Stimulated activated naive CD8-positive, alpha-beta T cell treated with anti-CD3 and anti-CD28 coated beads, Interleukin-15, amount 100 ng/mL, for 72 hours (primary cell): ENCODE measurements around the gene ZNF528.
A peak's percentile ranks its signal among the peaks of the same experiment; 100 is the strongest.

Source experiments
- ATAC-seq: fragments of 150-1000 bp; cut with Tn5 transposase; 2 replicates; pipeline ENCODE4 v1.10.0; 2021; ENCODE audit warnings: mild to moderate bottlenecking, moderate library complexity
- DNase-seq, 2 donors: peaks; one replicate each; pipeline ENCODE4 v3.0.0; 2021 to 2022
- H3K27ac Mint-ChIP-seq, 2 donors: one replicate each; pipeline ENCODE4 v1.8.0; 2022; ENCODE audit warnings: mild to moderate bottlenecking in 2 of 2, mixed read lengths in 2 of 2, moderate library complexity in 2 of 2
- H3K27me3 Mint-ChIP-seq: one replicate; pipeline ENCODE4 v1.8.0; 2022; ENCODE audit warnings: mixed read lengths
- H3K4me1 Mint-ChIP-seq: one replicate; pipeline ENCODE4 v1.8.0; 2022; ENCODE audit warnings: mild to moderate bottlenecking, mixed read lengths
- H3K4me3 Mint-ChIP-seq, 2 donors: one replicate each; pipeline ENCODE4 v1.8.0; 2022; ENCODE audit warnings: mild to moderate bottlenecking in 2 of 2, mixed read lengths in 2 of 2, moderate library complexity in 1 of 2
- H3K9me3 Mint-ChIP-seq, 2 donors: one replicate each; pipeline ENCODE4 v1.8.0; 2022; ENCODE audit warnings: mixed read lengths in 2 of 2

The ZNF528 gene

GRCh38 chr19:52397310-52398080, at the start of gene ZNF528:
Gene ZNF528, plus strand, starts transcription at chr19:52397849. Its CDS starts 4,165 bp downstream, at chr19:52402014.
- Mint-ChIP-seq H3K27ac (peak within 1 kb of the TSS; percentile 95 to 99), H3K4me3 (peak within 1 kb of the TSS; percentile 87 to 96), H3K4me1 (peaks cover 21% of the 10 kb centered on the region), H3K27me3 (no peaks in the 10 kb centered on the region), H3K9me3 (peaks cover 53 to 66% of the 10 kb centered on the region in 2 donors)
- DNase-seq, result peak; percentile 90 to 96
- ATAC-seq, result peak; percentile 100

- ATAC-seq (no peak), DNase-seq (no peak)
- Mint-ChIP-seq H3K4me1 (no peaks in the 10 kb centered on the region), H3K9me3 (peaks cover 31 to 46% of the 10 kb centered on the region in 2 donors), H3K27ac (no peak overlapping the region), H3K4me3 (no peak overlapping the region), H3K27me3 (no peaks in the 10 kb centered on the region)
These were observed 46.1 kb upstream of the ZNF528 start for GRCh38 chr19:52351512-52351911.

- H3K4me1 Mint-ChIP-seq, result peaks cover 12% of the 10 kb centered on the region
- DNase-seq, result no peak
- H3K9me3 Mint-ChIP-seq, result peaks cover 40 to 48% of the 10 kb centered on the region in 2 donors
- H3K4me3 Mint-ChIP-seq, result no peak overlapping the region
- H3K27me3 Mint-ChIP-seq, result no peaks in the 10 kb centered on the region
- no peak overlapping the region for H3K27ac Mint-ChIP-seq
- no peak for ATAC-seq
These were observed 31.2 kb upstream of the ZNF528 start for GRCh38 chr19:52366414-52366824.

- peak; percentile 100 for ATAC-seq
- peak; percentile 84 to 92 for DNase-seq
- Mint-ChIP-seq H3K4me1 (peaks cover 12% of the 10 kb centered on the region), H3K27me3 (no peaks in the 10 kb centered on the region), H3K4me3 (peak within 1 kb of the TSS; percentile 97), H3K9me3 (peaks cover 39 to 47% of the 10 kb centered on the region in 2 donors), H3K27ac (peak within 1 kb of the TSS; percentile 95 to 99)
These were observed 27.9 kb upstream of the ZNF528 start, which contains the start of gene ZNF880 for GRCh38 chr19:52369559-52370340. Gene ZNF880, plus strand, starts transcription at chr19:52369923. Its CDS starts 43 bp downstream, at chr19:52369966.

GRCh38 chr19:52370341-52370710, 27.3 kb upstream of the ZNF528 start:
- Mint-ChIP-seq H3K4me3 (peak overlapping the region; percentile 97), H3K4me1 (peaks cover 12% of the 10 kb centered on the region), H3K27ac (peak overlapping the region; percentile 95 to 99), H3K27me3 (no peaks in the 10 kb centered on the region), H3K9me3 (peaks cover 37 to 49% of the 10 kb centered on the region in 2 donors)
- ATAC-seq, result no peak
- DNase-seq, result no peak

- no peak for DNase-seq
- no peak overlapping the region for H3K4me3 Mint-ChIP-seq
- no peaks in the 10 kb centered on the region for H3K27me3 Mint-ChIP-seq
- H3K9me3 Mint-ChIP-seq, result peaks cover 45 to 58% of the 10 kb centered on the region in 2 donors
- ATAC-seq, result no peak
- H3K27ac Mint-ChIP-seq, result no peak overlapping the region
- H3K4me1 Mint-ChIP-seq, result no peaks in the 10 kb centered on the region
These were observed 6.5 kb upstream of the ZNF528 start for GRCh38 chr19:52391135-52391534.

GRCh38 chr19:52398081-52398441, 412 bp downstream of the ZNF528 start:
- peak overlapping the region; percentile 87 to 95 for H3K27ac Mint-ChIP-seq
- peaks cover 21% of the 10 kb centered on the region for H3K4me1 Mint-ChIP-seq

GRCh38 chr19:52410276-52410675, 12.6 kb downstream of the ZNF528 start:
- Mint-ChIP-seq H3K4me1 (no peaks in the 10 kb centered on the region), H3K27me3 (no peaks in the 10 kb centered on the region), H3K4me3 (no peak overlapping the region), H3K9me3 (peaks cover 29 to 68% of the 10 kb centered on the region in 2 donors), H3K27ac (no peak overlapping the region)
- ATAC-seq (no peak), DNase-seq (no peak)

More at GRCh38 chr19:52398081-52398441, 412 bp downstream of the ZNF528 start:
- peak overlapping the region; percentile 87 to 96 for H3K4me3 Mint-ChIP-seq
- peaks cover 51 to 63% of the 10 kb centered on the region in 2 donors for H3K9me3 Mint-ChIP-seq
- H3K27me3 Mint-ChIP-seq, result no peaks in the 10 kb centered on the region
- no peak for DNase-seq
- ATAC-seq, result peak; percentile 52

GRCh38 chr19:52415711-52416110, 18.1 kb downstream of the ZNF528 start:
- Mint-ChIP-seq H3K4me1 (no peaks in the 10 kb centered on the region), H3K27ac (no peak overlapping the region), H3K4me3 (no peak overlapping the region), H3K9me3 (peaks cover 34 to 64% of the 10 kb centered on the region in 2 donors), H3K27me3 (no peaks in the 10 kb centered on the region)
- no peak for DNase-seq
- ATAC-seq, result no peak

GRCh38 chr19:52428937-52429336, 31.3 kb downstream of the ZNF528 start, which contains the start of gene ZNF534:
Gene ZNF534, plus strand, starts transcription at chr19:52429148. Its CDS starts 2,327 bp downstream, at chr19:52431475.
- no peak for ATAC-seq
- Mint-ChIP-seq H3K4me3 (no peak within 1 kb of the TSS), H3K27ac (no peak within 1 kb of the TSS), H3K9me3 (peaks cover 33 to 56% of the 10 kb centered on the region in 2 donors), H3K27me3 (no peaks in the 10 kb centered on the region), H3K4me1 (no peaks in the 10 kb centered on the region)
- no peak for DNase-seq

GRCh38 chr19:52442179-52442578, 44.5 kb downstream of the ZNF528 start:
- no peak overlapping the region for H3K27ac Mint-ChIP-seq
- no peaks in the 10 kb centered on the region for H3K4me1 Mint-ChIP-seq
- no peak overlapping the region for H3K4me3 Mint-ChIP-seq
- no peaks in the 10 kb centered on the region for H3K27me3 Mint-ChIP-seq
- peaks cover 45 to 57% of the 10 kb centered on the region in 2 donors for H3K9me3 Mint-ChIP-seq
- ATAC-seq (no peak), DNase-seq (no peak)

GRCh38 chr19:52444506-52444905, 46.9 kb downstream of the ZNF528 start:
- no peak overlapping the region for H3K4me3 Mint-ChIP-seq
- no peaks in the 10 kb centered on the region for H3K4me1 Mint-ChIP-seq
- no peaks in the 10 kb centered on the region for H3K27me3 Mint-ChIP-seq
- DNase-seq, result no peak
- H3K27ac Mint-ChIP-seq, result no peak overlapping the region
- no peak for ATAC-seq
- peaks cover 45 to 55% of the 10 kb centered on the region in 2 donors for H3K9me3 Mint-ChIP-seq

- Mint-ChIP-seq H3K9me3 (peaks cover 56 to 82% of the 10 kb centered on the region in 2 donors), H3K27ac (no peak overlapping the region), H3K27me3 (no peaks in the 10 kb centered on the region), H3K4me3 (no peak overlapping the region), H3K4me1 (peaks cover 14% of the 10 kb centered on the region)
- no peak for DNase-seq
- ATAC-seq, result no peak
These were observed 53.6 kb downstream of the ZNF528 start for GRCh38 chr19:52451241-52451640.

GRCh38 chr19:52453324-52454094, 55.9 kb downstream of the ZNF528 start, which contains the start of gene ZNF578:
Gene ZNF578, plus strand, starts transcription at chr19:52453553. Its CDS starts 48,293 bp downstream, at chr19:52501846.
- no peaks in the 10 kb centered on the region for H3K27me3 Mint-ChIP-seq
- peak within 1 kb of the TSS; percentile 48 to 81 for H3K27ac Mint-ChIP-seq
- peaks cover 60 to 89% of the 10 kb centered on the region in 2 donors for H3K9me3 Mint-ChIP-seq
- H3K4me1 Mint-ChIP-seq, result peaks cover 14% of the 10 kb centered on the region
- ATAC-seq (peak; percentile 96), DNase-seq (peak; percentile 48 to 82)
- H3K4me3 Mint-ChIP-seq, result peak within 1 kb of the TSS; percentile 86 to 90
